NB4 (cell line): ENCODE measurements around the gene DUOXA2.

ENCODE experiments used
- CTCF ChIP-seq: IDR thresholded peaks from one replicate; pipeline ENCODE4 v1.5.1; 2012; ENCODE audit warnings: low read depth, low read length
- MAX ChIP-seq: IDR thresholded peaks from 2 replicates; pipeline ENCODE4 v1.6.1; 2011; ENCODE audit warnings: low read depth, low read length
- MYC ChIP-seq: IDR thresholded peaks from 2 replicates; pipeline ENCODE4 v1.6.1; 2011; ENCODE audit warnings: low read depth, low read length
- POLR2A ChIP-seq: IDR thresholded peaks from 2 replicates; pipeline ENCODE4 v1.6.1; 2011; ENCODE audit warnings: mild to moderate bottlenecking; ENCODE audit not compliant: insufficient read length; ENCODE audit errors: extremely low read depth

- no peak for TF ChIP-seq POLR2A
- TF ChIP-seq MAX, result no peak
- no peak for TF ChIP-seq CTCF
- no peak for TF ChIP-seq MYC
Measured at GRCh38 chr15:45149060-45149459, 34.9 kb downstream of the DUOXA2 start.
